GM12875 (cell line): Measurements from ENCODE around the gene SPACA7.

Experiments used
- H3K4me3 ChIP-seq: one replicate; pipeline ENCODE4 v1.5.1; 2011; ENCODE audit warnings: low read depth, low read length, control low read depth
- CTCF ChIP-seq: IDR thresholded peaks from 2 replicates; pipeline ENCODE4 v1.5.1; 2011; ENCODE audit warnings: low read depth, mild to moderate bottlenecking, control low read depth, inconsistent platforms, low read length, moderate library complexity, borderline replicate concordance; ENCODE audit not compliant: insufficient read depth

The SPACA7 gene

DNA sequence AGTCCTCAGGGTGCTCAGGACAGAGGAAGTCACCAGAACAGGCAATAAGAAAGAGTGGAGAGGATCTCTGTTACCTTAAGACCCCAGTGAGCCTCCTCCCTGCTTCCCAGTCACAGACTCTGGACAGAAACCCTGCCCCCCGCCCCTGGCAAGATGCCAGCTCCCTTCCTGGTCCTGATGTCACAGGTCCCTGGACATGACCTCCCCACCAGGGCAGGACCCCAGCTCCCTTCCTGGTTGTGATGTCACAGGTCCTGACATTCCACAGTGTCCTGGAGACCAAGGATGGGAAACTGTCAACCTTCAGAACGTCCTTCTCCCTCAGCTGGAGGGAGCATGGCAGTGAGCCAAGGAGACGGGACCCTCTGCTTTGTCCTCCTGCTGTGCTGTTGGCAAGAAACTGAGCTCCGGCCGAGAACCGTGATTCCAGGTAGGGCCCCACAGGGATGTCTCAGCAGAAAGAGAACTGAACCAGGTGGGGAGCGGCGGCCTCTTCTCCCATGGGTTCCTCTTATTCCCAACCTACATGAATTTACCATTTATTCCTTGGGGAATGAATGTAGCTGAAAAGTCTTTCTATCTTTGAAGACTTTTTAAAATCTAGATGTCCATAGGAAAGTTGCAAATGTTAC lies at the start of gene SPACA7:
Gene SPACA7, plus strand, starts transcription at position 306 of the 632 bp plus-strand sequence. Its CDS starts 31 bp downstream, at position 337.
- no peak within 1 kb of the TSS for H3K4me3 ChIP-seq

GRCh38 chr13:112326821-112327370 lies 49.3 kb upstream of the SPACA7 start:
- no peak overlapping the region for H3K4me3 ChIP-seq
- no peak for TF ChIP-seq CTCF

More for the DNA sequence above, at the start of gene SPACA7:
- no peak for TF ChIP-seq CTCF

DNA sequence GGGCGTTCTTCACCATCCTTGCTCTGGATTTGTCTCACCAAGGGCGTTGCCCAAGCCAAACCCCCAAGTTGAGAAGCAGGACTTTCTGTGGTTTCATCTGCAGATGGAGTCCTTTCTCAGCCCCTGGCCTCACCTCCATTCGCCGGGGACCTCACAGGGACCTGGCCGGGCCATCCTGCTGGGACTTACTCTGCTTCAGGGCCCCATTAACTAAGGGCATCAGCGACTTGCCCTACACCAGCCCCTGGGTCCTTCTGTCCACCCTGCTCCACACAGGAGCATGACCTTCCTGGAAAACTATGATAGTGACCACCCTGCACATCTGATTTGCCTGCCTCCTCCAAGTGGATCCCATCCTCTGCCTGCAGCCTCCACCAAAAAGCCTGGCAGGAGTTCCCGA lies 47.2 kb upstream of the SPACA7 start:
- no peak overlapping the region for H3K4me3 ChIP-seq
- no peak for TF ChIP-seq CTCF

DNA sequence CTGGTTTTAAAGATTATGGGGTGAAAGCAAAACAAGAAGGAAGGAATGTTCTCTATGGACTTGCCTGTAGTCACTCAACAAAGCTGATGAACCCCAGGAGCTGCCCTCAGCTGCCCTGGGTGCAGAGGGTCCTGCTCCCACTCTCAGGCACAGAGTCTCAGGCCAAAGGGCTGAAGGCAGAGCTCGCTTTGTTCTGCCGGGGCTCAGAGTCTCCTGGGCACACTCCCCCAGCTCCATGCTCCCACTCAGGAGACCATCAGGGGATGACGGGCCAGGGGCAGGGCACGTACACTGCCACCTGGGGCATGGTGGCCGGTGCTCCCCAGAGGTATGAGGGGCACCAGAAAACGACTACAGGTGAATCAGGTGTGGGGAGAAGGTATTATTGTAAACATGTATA lies 46.8 kb upstream of the SPACA7 start:
- TF ChIP-seq CTCF = no peak
- H3K4me3 ChIP-seq = no peak overlapping the region

- no peak overlapping the region for H3K4me3 ChIP-seq
- TF ChIP-seq CTCF = no peak
Measured at GRCh38 chr13:112330066-112330465, 46.1 kb upstream of the SPACA7 start.

- no peak overlapping the region for H3K4me3 ChIP-seq
- no peak for TF ChIP-seq CTCF
Measured at GRCh38 chr13:112330479-112331381, 45.4 kb upstream of the SPACA7 start.

- H3K4me3 ChIP-seq = no peak overlapping the region
- TF ChIP-seq CTCF = no peak
Measured at GRCh38 chr13:112331675-112332074, 44.5 kb upstream of the SPACA7 start.
